Measurements from ENCODE around the gene GRIK3.

GRIK3 gene

GRCh38 chr1:36752891-36753361 lies 281.4 kb downstream of the GRIK3 start:
- no peak for ATAC-seq

GRCh38 chr1:36752431-36752830 lies 281.9 kb downstream of the GRIK3 start:
- ATAC-seq = no peak

- ATAC-seq = no peak
Observed at GRCh38 chr1:36751525-36751924, 282.8 kb downstream of the GRIK3 start.

- no peak for ATAC-seq
Observed at GRCh38 chr1:36748466-36748865, 285.8 kb downstream of the GRIK3 start.
